ENCODE measurements around the gene GDAP1L1.

Gene GDAP1L1

DNA sequence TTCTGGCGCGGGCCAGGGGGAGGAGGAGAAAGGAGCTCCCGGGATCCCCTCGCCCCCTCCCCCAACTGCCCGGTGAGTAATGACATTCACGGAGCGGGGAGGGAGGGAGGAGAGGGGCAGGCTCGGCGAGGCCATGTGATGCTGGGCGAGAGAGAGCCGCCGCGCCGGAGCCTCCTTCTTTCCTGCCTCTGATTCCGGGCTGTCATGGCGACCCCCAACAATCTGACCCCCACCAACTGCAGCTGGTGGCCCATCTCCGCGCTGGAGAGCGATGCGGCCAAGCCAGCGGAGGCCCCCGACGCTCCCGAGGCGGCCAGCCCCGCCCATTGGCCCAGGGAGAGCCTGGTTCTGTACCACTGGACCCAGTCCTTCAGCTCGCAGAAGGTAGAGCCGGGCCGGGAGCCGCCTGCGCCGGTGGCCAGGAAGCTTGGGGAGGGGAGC, at the start of gene GDAP1L1:
Gene GDAP1L1 (plus strand): TSS at position 178 of the 441 bp plus-strand sequence. CDS start 27 bp downstream, at position 205.
- DNase-seq (ENCODE audit: low read depth, low spot score), result no peak
- Histone ChIP-seq H3K36me3 (ENCODE audit: insufficient read depth, low read length) (no peaks in the 10 kb centered on the region), H3K9me3 (ENCODE audit: low read depth, low read length) (no peaks in the 10 kb centered on the region), H3K4me3 (no peak within 1 kb of the TSS), H3K27ac (no peak within 1 kb of the TSS), H3K9ac (ENCODE audit: insufficient read length) (no peak within 1 kb of the TSS)
- TF ChIP-seq POLR2AphosphoS5 (IDR thresholded peaks at IDR 0.05; ENCODE audit: borderline replicate concordance, low read depth, low read length), result no peak
- no peak for TF ChIP-seq EZH2 (IDR thresholded peaks at IDR 0.05)
- no peak for TF ChIP-seq FOXP2 (optimal IDR thresholded peaks at IDR 0.05; ENCODE audit: control extremely low read depth, extremely low read length, insufficient read depth)

DNA sequence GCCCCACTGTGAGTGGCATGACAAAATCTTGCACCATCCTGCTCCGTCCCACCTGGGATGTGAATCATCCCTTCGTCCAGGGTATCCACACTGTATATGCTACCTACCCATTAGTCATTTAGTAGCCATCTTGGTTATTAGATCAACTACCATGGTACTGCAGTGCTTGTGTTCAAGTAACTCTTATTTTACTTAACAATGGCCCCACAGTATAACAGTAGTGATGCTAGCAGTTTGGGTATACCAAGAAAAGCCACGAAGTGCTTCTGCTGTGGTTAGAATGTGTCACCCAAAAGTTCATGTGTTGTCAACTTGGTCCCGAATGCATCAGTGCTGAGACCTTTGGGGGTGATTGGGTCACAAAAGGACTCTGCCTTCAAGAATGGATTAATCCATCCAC, 48.2 kb upstream of the GDAP1L1 start:
- H3K36me3 ChIP-seq (ENCODE audit: insufficient read depth, low read length), result peaks cover 72% of the 10 kb centered on the region
- H3K9ac ChIP-seq (ENCODE audit: insufficient read length), result no peak overlapping the region
- no peak for DNase-seq (ENCODE audit: low read depth, low spot score)
- TF ChIP-seq EZH2 (IDR thresholded peaks at IDR 0.05) (no peak), FOXP2 (optimal IDR thresholded peaks at IDR 0.05; ENCODE audit: control extremely low read depth, extremely low read length, insufficient read depth) (no peak), POLR2AphosphoS5 (IDR thresholded peaks at IDR 0.05; ENCODE audit: borderline replicate concordance, low read depth, low read length) (no peak)
- no peaks in the 10 kb centered on the region for H3K9me3 ChIP-seq (ENCODE audit: low read depth, low read length)
- H3K27ac ChIP-seq, result no peak overlapping the region
- H3K4me3 ChIP-seq, result no peak overlapping the region

DNA sequence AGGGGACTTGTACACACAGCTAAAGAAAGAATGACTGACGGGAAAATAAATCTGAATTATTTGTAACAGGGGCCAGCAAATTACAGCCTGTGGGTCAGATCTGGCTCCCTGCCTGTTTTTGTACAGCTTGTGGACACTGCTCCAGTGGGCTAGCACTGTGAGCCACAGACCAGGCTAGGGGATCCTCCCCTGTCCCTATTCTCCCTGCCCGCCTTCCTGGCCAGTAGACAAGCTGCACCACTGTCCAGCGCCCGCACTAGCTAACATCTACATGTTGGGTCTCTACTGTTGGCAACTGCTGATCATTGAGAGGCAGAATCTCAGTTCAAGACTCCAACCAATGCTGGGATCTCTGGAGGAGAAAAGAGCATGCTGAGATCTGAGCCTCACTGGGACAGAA, 47.2 kb upstream of the GDAP1L1 start:
- Histone ChIP-seq H3K4me3 (no peak overlapping the region), H3K9me3 (ENCODE audit: low read depth, low read length) (no peaks in the 10 kb centered on the region), H3K9ac (ENCODE audit: insufficient read length) (no peak overlapping the region), H3K36me3 (ENCODE audit: insufficient read depth, low read length) (peaks cover 75% of the 10 kb centered on the region), H3K27ac (no peak overlapping the region)
- DNase-seq (ENCODE audit: low read depth, low spot score), result no peak
- TF ChIP-seq POLR2AphosphoS5 (IDR thresholded peaks at IDR 0.05; ENCODE audit: borderline replicate concordance, low read depth, low read length), result no peak
- TF ChIP-seq FOXP2 (optimal IDR thresholded peaks at IDR 0.05; ENCODE audit: control extremely low read depth, extremely low read length, insufficient read depth), result no peak
- no peak for TF ChIP-seq EZH2 (IDR thresholded peaks at IDR 0.05)

DNA sequence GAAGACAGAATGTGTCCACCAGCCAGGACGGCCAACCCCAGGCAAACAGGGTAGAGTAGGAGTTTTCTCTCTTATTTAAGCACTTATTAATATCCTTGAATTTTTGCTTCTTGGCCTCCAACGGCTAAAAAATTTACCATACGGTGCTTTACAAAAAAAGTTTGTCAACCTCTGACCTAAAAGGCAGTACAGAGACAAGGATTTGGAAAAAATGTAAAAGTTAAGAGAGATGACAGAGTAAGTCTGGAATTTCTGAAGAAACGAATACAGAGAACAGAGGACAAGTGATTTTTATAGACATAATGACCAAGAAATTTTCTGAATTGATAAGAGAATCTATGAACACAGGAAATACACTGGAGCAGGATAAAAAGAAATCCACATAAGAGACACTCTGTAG, 46.7 kb upstream of the GDAP1L1 start:
- DNase-seq (ENCODE audit: low read depth, low spot score), result no peak
- H3K36me3 ChIP-seq (ENCODE audit: insufficient read depth, low read length), result peaks cover 80% of the 10 kb centered on the region
- no peak overlapping the region for H3K27ac ChIP-seq
- H3K9ac ChIP-seq (ENCODE audit: insufficient read length), result no peak overlapping the region
- no peak for TF ChIP-seq EZH2 (IDR thresholded peaks at IDR 0.05)
- no peak for TF ChIP-seq FOXP2 (optimal IDR thresholded peaks at IDR 0.05; ENCODE audit: control extremely low read depth, extremely low read length, insufficient read depth)
- no peak for TF ChIP-seq POLR2AphosphoS5 (IDR thresholded peaks at IDR 0.05; ENCODE audit: borderline replicate concordance, low read depth, low read length)
- no peak overlapping the region for H3K4me3 ChIP-seq
- H3K9me3 ChIP-seq (ENCODE audit: low read depth, low read length), result no peaks in the 10 kb centered on the region

DNA sequence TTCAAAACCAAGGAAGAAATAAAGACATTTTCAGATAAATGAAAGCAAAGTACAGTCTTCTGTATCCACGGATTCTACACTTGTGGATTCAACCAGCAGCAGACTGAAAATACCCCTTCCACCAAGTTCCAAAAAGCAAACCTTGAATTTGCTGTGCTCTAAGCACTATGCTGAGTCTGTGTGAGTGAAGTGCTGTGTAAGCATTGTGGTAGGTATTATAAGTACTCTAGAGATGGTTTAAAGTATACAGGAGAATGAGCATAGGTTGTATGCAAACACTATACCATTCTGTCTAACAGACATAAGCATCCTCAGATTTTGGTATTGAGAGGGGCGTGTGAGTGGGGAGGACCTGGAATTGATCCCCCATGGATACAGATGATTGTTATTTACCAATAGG, 46.1 kb upstream of the GDAP1L1 start:
- Histone ChIP-seq H3K9me3 (ENCODE audit: low read depth, low read length) (no peaks in the 10 kb centered on the region), H3K9ac (ENCODE audit: insufficient read length) (no peak overlapping the region), H3K27ac (no peak overlapping the region), H3K36me3 (ENCODE audit: insufficient read depth, low read length) (peaks cover 84% of the 10 kb centered on the region), H3K4me3 (no peak overlapping the region)
- TF ChIP-seq FOXP2 (optimal IDR thresholded peaks at IDR 0.05; ENCODE audit: control extremely low read depth, extremely low read length, insufficient read depth) (no peak), EZH2 (IDR thresholded peaks at IDR 0.05) (no peak), POLR2AphosphoS5 (IDR thresholded peaks at IDR 0.05; ENCODE audit: borderline replicate concordance, low read depth, low read length) (no peak)
- no peak for DNase-seq (ENCODE audit: low read depth, low spot score)

DNA sequence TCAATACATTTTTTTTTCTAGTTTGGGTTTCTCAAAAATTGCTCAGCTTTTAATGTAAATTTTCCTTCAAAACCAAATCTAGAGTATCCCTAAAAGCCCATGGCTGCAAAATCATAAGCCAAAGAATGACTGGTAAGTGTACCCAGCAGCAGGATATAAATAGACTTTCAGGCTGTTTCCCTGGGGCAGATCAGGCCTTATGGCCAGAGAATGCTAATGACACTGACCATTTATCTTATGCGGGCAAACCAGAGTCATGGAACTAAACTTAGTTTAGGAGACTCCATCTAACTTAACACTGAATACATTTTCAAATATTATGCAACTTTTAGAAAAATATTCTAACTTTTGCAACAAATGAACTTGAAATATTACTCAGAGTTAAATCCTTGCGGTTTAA, 43.9 kb upstream of the GDAP1L1 start:
- TF ChIP-seq FOXP2 (optimal IDR thresholded peaks at IDR 0.05; ENCODE audit: control extremely low read depth, extremely low read length, insufficient read depth), result no peak
- no peak for TF ChIP-seq EZH2 (IDR thresholded peaks at IDR 0.05)
- no peak for TF ChIP-seq POLR2AphosphoS5 (IDR thresholded peaks at IDR 0.05; ENCODE audit: borderline replicate concordance, low read depth, low read length)
- Histone ChIP-seq H3K27ac (0 out of 2 replicates have a peak overlapping the region, but pooled peaks have one; percentile 74), H3K9ac (ENCODE audit: insufficient read length) (no peak overlapping the region), H3K36me3 (ENCODE audit: insufficient read depth, low read length) (peaks cover 69% of the 10 kb centered on the region), H3K4me3 (no peak overlapping the region), H3K9me3 (ENCODE audit: low read depth, low read length) (no peaks in the 10 kb centered on the region)
- no peak for DNase-seq (ENCODE audit: low read depth, low spot score)

DNA sequence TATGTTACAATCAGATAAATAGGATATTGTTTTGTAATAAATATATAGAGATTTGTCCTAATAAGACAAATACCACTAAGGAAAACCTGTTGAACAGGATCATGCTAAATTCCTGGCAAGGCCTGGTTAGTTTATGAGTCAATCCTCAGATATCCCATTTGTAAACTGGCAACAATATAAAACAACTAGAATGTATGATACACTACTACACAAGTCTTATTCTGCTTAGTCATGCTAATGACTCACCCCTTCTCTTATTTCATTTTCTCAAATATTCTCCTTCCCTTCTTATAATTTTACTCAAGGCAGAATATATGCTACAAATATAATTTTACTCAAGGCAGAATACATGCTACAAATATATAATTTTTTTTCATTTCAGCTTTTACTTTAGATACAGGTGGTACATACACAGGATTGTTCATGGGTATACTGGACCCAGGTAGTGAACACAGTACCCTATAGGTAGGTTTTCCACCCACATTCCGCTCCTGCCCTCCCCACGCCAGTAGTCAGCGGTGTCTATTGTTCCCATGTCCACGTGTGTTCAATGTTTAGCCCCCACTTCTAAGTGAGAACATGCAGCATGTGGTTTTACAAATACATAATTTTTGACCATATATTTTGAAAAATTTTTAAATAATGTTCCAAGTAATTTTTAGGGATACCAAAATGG, 42.8 kb upstream of the GDAP1L1 start:
- Histone ChIP-seq H3K36me3 (ENCODE audit: insufficient read depth, low read length) (peaks cover 62% of the 10 kb centered on the region), H3K9me3 (ENCODE audit: low read depth, low read length) (no peaks in the 10 kb centered on the region), H3K27ac (peak overlapping the region; percentile 74; the same call in 1 of the 2 replicates), H3K9ac (ENCODE audit: insufficient read length) (peak overlapping the region; percentile 43), H3K4me3 (no peak overlapping the region)
- TF ChIP-seq POLR2AphosphoS5 (IDR thresholded peaks at IDR 0.05; ENCODE audit: borderline replicate concordance, low read depth, low read length) (no peak), EZH2 (IDR thresholded peaks at IDR 0.05) (no peak), FOXP2 (optimal IDR thresholded peaks at IDR 0.05; ENCODE audit: control extremely low read depth, extremely low read length, insufficient read depth) (no peak)
- DNase-seq (ENCODE audit: low read depth, low spot score), result no peak

DNA sequence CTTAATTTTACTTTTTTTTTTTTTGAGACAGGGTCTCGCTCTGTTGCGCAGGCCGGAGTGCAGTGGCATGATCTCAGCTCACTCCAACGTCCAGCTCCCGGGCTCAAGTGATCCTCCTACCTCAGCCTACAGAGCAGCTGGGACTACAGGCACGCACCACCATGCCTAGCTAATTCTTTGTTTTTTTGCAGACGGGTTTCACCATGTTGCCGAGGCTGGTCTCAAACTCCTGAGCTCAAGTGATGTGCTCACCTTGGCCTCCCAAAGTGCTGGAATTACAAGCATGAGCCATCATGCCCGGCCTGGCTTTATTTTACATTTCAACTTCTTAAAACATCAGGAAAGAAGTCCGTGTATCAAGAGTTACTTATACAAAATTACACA, 42.3 kb upstream of the GDAP1L1 start:
- no peak for DNase-seq (ENCODE audit: low read depth, low spot score)
- no peak for TF ChIP-seq POLR2AphosphoS5 (IDR thresholded peaks at IDR 0.05; ENCODE audit: borderline replicate concordance, low read depth, low read length)
- no peak for TF ChIP-seq FOXP2 (optimal IDR thresholded peaks at IDR 0.05; ENCODE audit: control extremely low read depth, extremely low read length, insufficient read depth)
- no peak for TF ChIP-seq EZH2 (IDR thresholded peaks at IDR 0.05)
- H3K4me3 ChIP-seq, result no peak overlapping the region
- peak overlapping the region; percentile 74; the same call in 1 of the 2 replicates for H3K27ac ChIP-seq
- H3K9ac ChIP-seq (ENCODE audit: insufficient read length), result no peak overlapping the region
- no peaks in the 10 kb centered on the region for H3K9me3 ChIP-seq (ENCODE audit: low read depth, low read length)
- peaks cover 57% of the 10 kb centered on the region for H3K36me3 ChIP-seq (ENCODE audit: insufficient read depth, low read length)

Measured in SK-N-MC (cell line).